Type B pancreatic cell (in vitro differentiated cells): ENCODE measurements around the gene S100A3. TPM values are rescaled to one million over a fixed set of nuclear protein-coding genes. Genes with fewer than 3 reads are reported as not detected.

ENCODE experiments used
- DNase-seq: peaks from one replicate; pipeline ENCODE4 v3.0.0; 2021; ENCODE audit warnings: mixed read lengths; ENCODE audit not compliant: unreplicated experiment; ENCODE audit errors: extremely low spot score
- H3K27ac Mint-ChIP-seq: 2 replicates; pipeline ENCODE4 v1.8.0; 2021; ENCODE audit warnings: mild to moderate bottlenecking, mixed read lengths
- H3K27me3 Mint-ChIP-seq: 2 replicates; pipeline ENCODE4 v1.8.0; 2021; ENCODE audit warnings: mixed read lengths
- H3K36me3 Mint-ChIP-seq: 2 replicates; pipeline ENCODE4 v1.8.0; 2021; ENCODE audit warnings: mixed read lengths
- H3K4me1 Mint-ChIP-seq: one replicate; pipeline ENCODE4 v1.8.0; 2021; ENCODE audit warnings: mixed read lengths; ENCODE audit not compliant: unreplicated experiment
- H3K4me3 Mint-ChIP-seq: 2 replicates; pipeline ENCODE4 v1.8.0; 2021; ENCODE audit warnings: mild to moderate bottlenecking, mixed read lengths
- H3K9me3 Mint-ChIP-seq: 2 replicates; pipeline ENCODE4 v1.8.0; 2021; ENCODE audit warnings: mixed read lengths
- total RNA-seq: library from RNA; stranded (reverse); gene quantifications from 2 replicates; pipeline ENCODE4 v1.2.1, GENCODE V29; 2021; ENCODE audit warnings: low replicate concordance
- TF ChIP-seq, protein P1 (sequence below): fragments of 200-600 bp; sonication (generic); conservative IDR thresholded peaks from 2 replicates; pipeline ENCODE4 v1.5.0; 2021; ENCODE audit warnings: antibody characterized with exemption, mild to moderate bottlenecking

S100A3 gene
- total RNA-seq, 1 donor from 2014 or later, result 1.4 TPM

DNA sequence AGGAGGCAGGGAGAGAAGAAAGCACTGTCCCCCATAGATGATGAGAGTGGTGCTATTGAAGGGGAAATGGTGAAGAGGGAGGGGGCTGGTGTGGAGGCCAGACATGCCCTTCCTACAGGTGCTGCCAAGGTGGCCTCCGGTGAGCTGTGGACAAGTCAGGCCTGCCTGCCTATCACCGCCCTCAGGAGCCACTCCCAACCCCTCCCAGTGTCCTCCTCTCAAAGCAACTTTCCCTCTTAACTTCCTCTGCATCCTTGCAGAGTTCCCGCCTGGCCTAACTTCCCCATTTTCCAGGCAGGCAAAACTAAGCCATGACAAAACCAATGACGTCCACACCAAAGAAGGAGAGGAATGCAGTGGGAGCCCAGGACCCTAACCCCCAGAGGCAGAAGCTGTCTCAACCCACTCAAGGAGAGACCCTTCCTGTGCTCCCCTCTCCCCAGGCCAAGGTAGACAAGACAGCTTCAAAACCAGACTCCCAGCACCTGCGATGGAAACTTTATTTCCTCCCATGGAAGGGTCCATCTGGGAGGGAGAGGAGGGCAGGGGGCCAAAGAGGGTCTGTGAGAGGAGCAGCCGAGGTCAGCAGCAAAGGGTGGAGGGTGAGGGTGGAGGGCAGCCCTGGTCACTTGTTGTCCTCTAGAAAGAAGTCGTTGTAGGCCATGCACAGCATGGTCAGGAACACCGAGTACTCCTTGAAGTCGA lies 12.2 kb downstream of the S100A3 start:
- Mint-ChIP-seq H3K4me1 (peaks cover 41% of the 10 kb centered on the region), H3K4me3 (peak overlapping the region; percentile 70), H3K27me3 (no peaks in the 10 kb centered on the region), H3K36me3 (no peaks in the 10 kb centered on the region), H3K9me3 (peaks cover 5% of the 10 kb centered on the region), H3K27ac (peak overlapping the region; percentile 87)
- TF ChIP-seq, protein P1, sequence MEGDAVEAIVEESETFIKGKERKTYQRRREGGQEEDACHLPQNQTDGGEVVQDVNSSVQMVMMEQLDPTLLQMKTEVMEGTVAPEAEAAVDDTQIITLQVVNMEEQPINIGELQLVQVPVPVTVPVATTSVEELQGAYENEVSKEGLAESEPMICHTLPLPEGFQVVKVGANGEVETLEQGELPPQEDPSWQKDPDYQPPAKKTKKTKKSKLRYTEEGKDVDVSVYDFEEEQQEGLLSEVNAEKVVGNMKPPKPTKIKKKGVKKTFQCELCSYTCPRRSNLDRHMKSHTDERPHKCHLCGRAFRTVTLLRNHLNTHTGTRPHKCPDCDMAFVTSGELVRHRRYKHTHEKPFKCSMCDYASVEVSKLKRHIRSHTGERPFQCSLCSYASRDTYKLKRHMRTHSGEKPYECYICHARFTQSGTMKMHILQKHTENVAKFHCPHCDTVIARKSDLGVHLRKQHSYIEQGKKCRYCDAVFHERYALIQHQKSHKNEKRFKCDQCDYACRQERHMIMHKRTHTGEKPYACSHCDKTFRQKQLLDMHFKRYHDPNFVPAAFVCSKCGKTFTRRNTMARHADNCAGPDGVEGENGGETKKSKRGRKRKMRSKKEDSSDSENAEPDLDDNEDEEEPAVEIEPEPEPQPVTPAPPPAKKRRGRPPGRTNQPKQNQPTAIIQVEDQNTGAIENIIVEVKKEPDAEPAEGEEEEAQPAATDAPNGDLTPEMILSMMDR, result no peak
- no peak for DNase-seq

DNA sequence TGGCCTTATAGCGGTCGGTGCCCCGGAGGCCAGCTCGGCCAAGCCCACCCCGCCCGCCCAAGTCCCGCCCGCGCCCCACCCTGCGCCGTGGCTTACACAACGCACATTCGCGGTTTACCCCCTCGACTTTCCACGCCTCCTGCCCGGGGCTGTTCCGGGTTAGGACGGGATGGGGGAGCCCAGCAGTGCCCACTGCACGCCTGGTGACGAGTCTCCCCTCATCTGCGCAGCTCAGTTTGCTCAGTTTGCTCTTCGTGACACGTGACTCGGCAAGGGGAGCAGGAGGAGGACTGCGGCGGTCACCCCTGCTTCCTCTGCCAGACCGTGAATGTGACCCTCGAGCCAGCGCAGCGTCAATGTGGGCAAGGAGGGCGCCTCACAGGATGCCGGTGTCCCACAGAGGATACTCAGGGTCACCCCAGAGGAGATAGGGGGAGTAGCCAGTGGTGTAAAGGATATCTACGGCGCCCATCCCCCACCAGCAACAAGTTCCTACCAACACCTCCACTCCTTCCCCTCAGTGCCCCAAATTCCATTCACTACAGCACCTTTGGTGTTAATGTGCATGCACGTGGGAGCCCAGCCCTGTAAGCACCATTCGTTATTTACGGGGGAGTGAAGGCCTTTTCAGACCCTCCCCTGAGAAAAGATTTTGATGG lies 12.9 kb downstream of the S100A3 start:
- Mint-ChIP-seq H3K27me3 (no peaks in the 10 kb centered on the region), H3K9me3 (peaks cover 5% of the 10 kb centered on the region), H3K4me1 (peaks cover 38% of the 10 kb centered on the region), H3K27ac (peak overlapping the region; percentile 87), H3K4me3 (peak overlapping the region; percentile 70), H3K36me3 (no peaks in the 10 kb centered on the region)
- TF ChIP-seq, protein P1, result no peak
- DNase-seq, result no peak

DNA sequence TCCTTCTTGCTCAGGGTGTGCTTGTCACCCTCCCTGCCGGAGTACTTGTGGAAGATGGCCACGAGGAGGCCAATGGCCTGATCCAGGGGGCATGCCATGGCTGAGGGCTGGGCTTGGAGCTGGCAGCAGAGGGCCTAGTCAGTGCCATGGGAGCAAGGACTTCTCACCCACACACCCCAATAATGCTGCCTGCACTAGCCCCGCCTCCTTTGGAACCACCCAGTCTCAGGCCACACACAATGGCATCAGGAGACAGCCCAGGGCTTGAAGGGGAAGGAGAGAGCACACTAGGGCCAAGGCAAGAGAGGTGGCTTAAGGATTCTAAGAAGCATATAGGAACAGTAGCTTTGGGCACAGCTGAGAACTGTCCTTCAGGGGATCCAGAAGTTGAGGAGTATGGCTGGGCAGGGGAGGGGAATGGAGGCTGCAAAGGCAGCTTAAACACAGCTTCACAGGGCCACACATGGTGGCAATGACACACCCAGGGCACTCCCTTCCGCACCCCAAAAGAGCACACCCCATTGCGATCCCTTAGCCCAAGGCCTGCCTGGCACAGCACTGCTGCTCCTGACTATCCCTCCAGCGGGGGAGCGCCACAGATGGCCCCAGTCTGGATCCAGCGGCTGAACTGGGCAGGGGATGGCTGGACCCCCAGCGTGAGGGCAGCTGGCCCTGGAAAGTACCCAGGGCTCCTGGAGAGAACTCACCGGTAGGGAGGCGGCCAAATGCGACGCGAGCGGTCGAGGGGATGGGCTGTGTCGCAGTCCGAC lies 13.6 kb downstream of the S100A3 start, which contains the start of gene S100A6:
TSS of gene S100A6 (minus strand) at position 750 of the 770 bp plus-strand sequence. CDS start at position 98, 652 bp downstream.
- DNase-seq, result no peak
- Mint-ChIP-seq H3K36me3 (no peaks in the 10 kb centered on the region), H3K4me3 (peak within 1 kb of the TSS; percentile 81), H3K27me3 (no peaks in the 10 kb centered on the region), H3K4me1 (peaks cover 37% of the 10 kb centered on the region), H3K9me3 (peaks cover 5% of the 10 kb centered on the region), H3K27ac (peak within 1 kb of the TSS; percentile 87)
- TF ChIP-seq, protein P1, result no peak

DNA sequence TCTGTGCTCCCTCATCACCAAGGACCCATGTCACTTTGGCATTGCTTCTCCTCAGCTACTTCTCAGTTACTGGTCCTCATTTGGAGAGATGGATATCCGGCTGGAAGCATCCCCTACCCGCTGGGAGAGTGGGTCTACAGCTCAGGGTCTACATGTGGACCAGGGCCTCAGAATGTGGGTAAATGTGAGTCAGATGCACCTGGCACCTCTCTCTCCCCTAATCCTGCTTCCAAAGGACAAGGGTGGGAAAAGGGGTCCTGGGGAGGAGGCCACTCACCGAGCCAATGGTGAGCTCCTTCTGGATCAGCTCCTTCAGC lies 14.2 kb downstream of the S100A3 start:
- Mint-ChIP-seq H3K4me3 (peak overlapping the region; percentile 81), H3K4me1 (peaks cover 31% of the 10 kb centered on the region), H3K27me3 (no peaks in the 10 kb centered on the region), H3K9me3 (peaks cover 5% of the 10 kb centered on the region), H3K27ac (peak overlapping the region; percentile 75), H3K36me3 (no peaks in the 10 kb centered on the region)
- DNase-seq, result no peak
- TF ChIP-seq, protein P1, result no peak

DNA sequence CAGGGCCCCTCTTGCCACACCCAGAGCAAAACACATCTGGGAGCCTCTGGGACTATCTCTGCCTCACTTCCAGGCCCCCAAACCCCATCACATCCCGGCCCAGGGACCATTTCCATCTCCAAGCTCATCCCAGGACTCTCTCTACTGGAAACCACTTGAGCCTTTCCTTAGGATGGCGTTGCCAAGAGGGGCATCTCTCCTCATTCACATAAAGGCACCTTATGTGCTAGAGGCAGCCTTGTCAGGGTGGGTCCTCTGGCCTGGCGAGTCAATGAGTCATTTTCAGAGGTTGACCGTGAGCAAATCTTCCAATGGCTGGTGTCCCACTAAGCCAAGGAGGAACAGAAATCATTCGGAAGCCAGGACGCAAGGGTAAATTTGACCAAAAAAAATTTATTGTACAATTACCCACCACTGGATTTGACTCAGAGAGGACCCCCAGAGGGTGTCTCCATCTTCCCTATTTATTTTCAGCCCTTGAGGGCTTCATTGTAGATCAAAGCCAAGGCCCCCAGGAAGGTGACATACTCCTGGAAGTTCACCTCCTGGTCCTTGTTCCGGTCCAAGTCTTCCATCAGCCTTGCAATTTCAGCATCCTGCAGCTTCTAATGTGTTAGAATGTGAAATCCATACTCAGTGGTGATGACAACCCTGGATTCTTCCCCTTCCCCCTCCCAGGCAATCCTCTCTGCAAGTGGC lies 14.7 kb downstream of the S100A3 start:
- peak overlapping the region; percentile 84 for H3K4me3 Mint-ChIP-seq
- no peaks in the 10 kb centered on the region for H3K27me3 Mint-ChIP-seq
- H3K9me3 Mint-ChIP-seq, result peaks cover 5% of the 10 kb centered on the region
- no peak for DNase-seq
- TF ChIP-seq, protein P1, result no peak
- H3K36me3 Mint-ChIP-seq, result no peaks in the 10 kb centered on the region
- peaks cover 26% of the 10 kb centered on the region for H3K4me1 Mint-ChIP-seq
- H3K27ac Mint-ChIP-seq, result peak overlapping the region; percentile 93
